ENCODE results near the gene TOMM40L.

TOMM40L gene

GRCh38 chr1:161265305-161265704, 39.4 kb downstream of the TOMM40L start:
- no peak overlapping the region for H3K27ac ChIP-seq (ENCODE audit: low read depth in 2 of 2, low read length in 2 of 2)
- H3K4me3 ChIP-seq (ENCODE audit: low read length in 2 of 2) = no peak overlapping the region
- H3K9me3 ChIP-seq (ENCODE audit: control insufficient read depth in 2 of 2, low read length in 2 of 2) = no peaks in the 10 kb centered on the region
- H3K9ac ChIP-seq (ENCODE audit: low read depth in 1 of 2, low read length in 2 of 2) = no peak overlapping the region
- H3K27me3 ChIP-seq (ENCODE audit: control insufficient read depth in 2 of 2, insufficient read depth in 2 of 2, low read length in 2 of 2) = peaks cover 8 to 10% of the 10 kb centered on the region in 2 donors
- H3K4me1 ChIP-seq (ENCODE audit: control insufficient read depth in 2 of 2, insufficient read depth in 2 of 2, low read length in 2 of 2) = peaks cover 2 to 4% of the 10 kb centered on the region in 2 donors
- no peaks in the 10 kb centered on the region for H3K36me3 ChIP-seq (ENCODE audit: control insufficient read depth in 2 of 2, insufficient read depth in 2 of 2, low read length in 2 of 2)

GRCh38 chr1:161266202-161266601, 40.3 kb downstream of the TOMM40L start:
- H3K27ac ChIP-seq (ENCODE audit: low read depth in 2 of 2, low read length in 2 of 2) = no peak overlapping the region
- H3K9me3 ChIP-seq (ENCODE audit: control insufficient read depth in 2 of 2, low read length in 2 of 2) = no peaks in the 10 kb centered on the region
- H3K4me3 ChIP-seq (ENCODE audit: low read length in 2 of 2) = no peak overlapping the region
- no peak overlapping the region for H3K9ac ChIP-seq (ENCODE audit: low read depth in 1 of 2, low read length in 2 of 2)
- peaks cover 3 to 6% of the 10 kb centered on the region in 2 donors for H3K27me3 ChIP-seq (ENCODE audit: control insufficient read depth in 2 of 2, insufficient read depth in 2 of 2, low read length in 2 of 2)
- peaks cover 0 to 3% of the 10 kb centered on the region in 2 donors for H3K4me1 ChIP-seq (ENCODE audit: control insufficient read depth in 2 of 2, insufficient read depth in 2 of 2, low read length in 2 of 2)
- H3K36me3 ChIP-seq (ENCODE audit: control insufficient read depth in 2 of 2, insufficient read depth in 2 of 2, low read length in 2 of 2) = no peaks in the 10 kb centered on the region

- Histone ChIP-seq H3K36me3 (ENCODE audit: control insufficient read depth in 2 of 2, insufficient read depth in 2 of 2, low read length in 2 of 2) (no peaks in the 10 kb centered on the region), H3K4me3 (ENCODE audit: low read length in 2 of 2) (no peak overlapping the region), H3K9me3 (ENCODE audit: control insufficient read depth in 2 of 2, low read length in 2 of 2) (no peaks in the 10 kb centered on the region), H3K27me3 (ENCODE audit: control insufficient read depth in 2 of 2, insufficient read depth in 2 of 2, low read length in 2 of 2) (no peaks in the 10 kb centered on the region), H3K4me1 (ENCODE audit: control insufficient read depth in 2 of 2, insufficient read depth in 2 of 2, low read length in 2 of 2) (no peaks in the 10 kb centered on the region), H3K27ac (ENCODE audit: low read depth in 2 of 2, low read length in 2 of 2) (no peak overlapping the region), H3K9ac (ENCODE audit: low read depth in 1 of 2, low read length in 2 of 2) (no peak overlapping the region)
These were observed 41.0 kb downstream of the TOMM40L start for GRCh38 chr1:161266836-161267235.

- H3K27ac ChIP-seq (ENCODE audit: low read depth in 2 of 2, low read length in 2 of 2) = no peak overlapping the region
These were observed 41.5 kb downstream of the TOMM40L start for GRCh38 chr1:161267321-161267720.

GRCh38 chr1:161273402-161273801, 47.5 kb downstream of the TOMM40L start:
- Histone ChIP-seq H3K27ac (ENCODE audit: low read depth in 2 of 2, low read length in 2 of 2) (no peak overlapping the region), H3K9me3 (ENCODE audit: control insufficient read depth in 2 of 2, low read length in 2 of 2) (no peaks in the 10 kb centered on the region), H3K4me3 (ENCODE audit: low read length in 2 of 2) (no peak overlapping the region), H3K36me3 (ENCODE audit: control insufficient read depth in 2 of 2, insufficient read depth in 2 of 2, low read length in 2 of 2) (no peaks in the 10 kb centered on the region), H3K4me1 (ENCODE audit: control insufficient read depth in 2 of 2, insufficient read depth in 2 of 2, low read length in 2 of 2) (no peaks in the 10 kb centered on the region), H3K9ac (ENCODE audit: low read depth in 1 of 2, low read length in 2 of 2) (no peak overlapping the region), H3K27me3 (ENCODE audit: control insufficient read depth in 2 of 2, insufficient read depth in 2 of 2, low read length in 2 of 2) (peaks cover 0 to 4% of the 10 kb centered on the region in 2 donors)

More at GRCh38 chr1:161267321-161267720, 41.5 kb downstream of the TOMM40L start:
- no peaks in the 10 kb centered on the region for H3K27me3 ChIP-seq (ENCODE audit: control insufficient read depth in 2 of 2, insufficient read depth in 2 of 2, low read length in 2 of 2)
- no peak overlapping the region for H3K9ac ChIP-seq (ENCODE audit: low read depth in 1 of 2, low read length in 2 of 2)
- H3K36me3 ChIP-seq (ENCODE audit: control insufficient read depth in 2 of 2, insufficient read depth in 2 of 2, low read length in 2 of 2) = no peaks in the 10 kb centered on the region
- H3K4me3 ChIP-seq (ENCODE audit: low read length in 2 of 2) = no peak overlapping the region
- no peaks in the 10 kb centered on the region for H3K9me3 ChIP-seq (ENCODE audit: control insufficient read depth in 2 of 2, low read length in 2 of 2)
- H3K4me1 ChIP-seq (ENCODE audit: control insufficient read depth in 2 of 2, insufficient read depth in 2 of 2, low read length in 2 of 2) = no peaks in the 10 kb centered on the region

GRCh38 chr1:161274874-161275273, 49.0 kb downstream of the TOMM40L start:
- Histone ChIP-seq H3K36me3 (ENCODE audit: control insufficient read depth in 2 of 2, insufficient read depth in 2 of 2, low read length in 2 of 2) (no peaks in the 10 kb centered on the region), H3K4me1 (ENCODE audit: control insufficient read depth in 2 of 2, insufficient read depth in 2 of 2, low read length in 2 of 2) (no peaks in the 10 kb centered on the region), H3K27me3 (ENCODE audit: control insufficient read depth in 2 of 2, insufficient read depth in 2 of 2, low read length in 2 of 2) (peaks cover 0 to 4% of the 10 kb centered on the region in 2 donors), H3K27ac (ENCODE audit: low read depth in 2 of 2, low read length in 2 of 2) (no peak overlapping the region), H3K9ac (ENCODE audit: low read depth in 1 of 2, low read length in 2 of 2) (no peak overlapping the region), H3K4me3 (ENCODE audit: low read length in 2 of 2) (no peak overlapping the region), H3K9me3 (ENCODE audit: control insufficient read depth in 2 of 2, low read length in 2 of 2) (no peaks in the 10 kb centered on the region)
